Cerebellar cortex (tissue), 1 donor: ENCODE measurements around the gene TIRAP.

Source experiments
- DNase-seq: peaks from one replicate; pipeline ENCODE4 v3.0.0-alpha.2; 2015; ENCODE audit warnings: low spot score

The TIRAP gene

DNA sequence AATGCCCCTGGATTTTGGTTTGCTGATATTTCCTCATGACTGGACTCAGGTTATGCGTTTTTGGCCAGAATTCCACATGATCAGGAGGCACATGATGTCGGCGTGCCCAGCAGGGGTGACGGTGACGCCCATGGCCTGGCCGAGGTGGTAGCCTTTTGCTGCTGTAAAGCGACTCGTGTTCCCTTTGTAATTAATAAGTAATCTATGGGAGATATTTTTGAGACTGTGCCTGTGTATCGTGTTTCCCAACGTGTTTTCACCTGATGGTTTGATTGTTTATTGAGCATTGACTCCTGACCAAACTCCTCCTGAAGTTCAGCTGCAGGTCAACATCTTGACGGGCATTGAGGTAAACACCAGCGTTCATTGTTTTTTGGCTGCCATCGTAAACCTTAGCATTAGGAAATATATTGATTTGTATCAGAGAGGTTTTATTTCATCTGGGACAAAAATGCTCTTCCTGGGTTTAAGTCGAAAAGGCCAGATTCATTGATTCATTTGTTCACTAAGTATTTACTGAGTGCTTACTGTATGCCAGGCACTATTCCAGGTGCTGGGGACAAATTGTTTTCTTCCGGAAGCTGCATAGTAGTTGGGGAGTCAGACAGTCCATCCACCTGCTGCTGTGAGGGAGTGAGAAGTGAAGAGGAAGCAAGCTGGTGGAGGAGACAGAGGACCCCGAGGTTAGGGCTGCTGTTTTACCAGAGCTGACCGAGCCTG lies 44.5 kb downstream of the TIRAP start:
- DNase-seq = no peak

DNA sequence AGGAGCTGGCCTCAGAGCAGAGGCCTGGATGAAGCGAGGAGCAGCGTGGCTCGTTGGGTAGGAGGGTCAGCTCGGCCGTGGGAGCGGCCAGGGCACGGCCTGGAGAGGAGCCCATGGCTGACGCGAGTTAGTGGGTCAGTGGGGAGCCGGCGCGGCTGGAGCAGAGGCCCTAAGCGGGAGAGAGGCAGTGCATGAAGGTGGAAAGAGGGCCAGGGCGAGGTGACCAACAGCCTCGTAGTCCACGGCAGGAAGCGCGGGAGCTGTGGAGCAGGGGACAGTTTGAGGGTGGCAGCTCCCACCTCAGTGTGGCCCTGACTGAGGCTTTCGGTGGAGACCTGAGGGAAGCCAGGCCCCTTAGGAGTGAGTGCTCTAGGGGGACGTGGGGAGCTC lies 45.1 kb downstream of the TIRAP start:
- DNase-seq = no peak

DNA sequence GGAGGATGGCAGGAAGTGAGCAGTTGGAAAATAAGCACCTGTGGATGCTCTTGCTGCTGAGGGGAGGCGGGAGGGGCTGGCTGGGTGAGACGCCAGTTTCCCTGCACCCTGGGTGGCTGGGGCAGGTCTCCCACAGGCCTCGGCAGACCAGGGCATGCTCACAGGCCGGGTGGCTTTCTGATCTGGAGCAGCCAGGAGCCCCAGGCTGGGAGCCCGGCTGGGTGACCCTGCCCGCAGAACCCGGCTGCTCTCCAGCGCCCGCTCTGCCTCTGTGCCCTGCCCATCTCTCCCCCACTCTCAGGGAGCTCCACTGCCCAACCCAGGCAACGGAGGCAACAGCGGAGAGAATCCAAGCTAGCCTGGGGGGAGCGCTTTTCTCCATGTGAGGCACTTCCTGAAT lies 45.6 kb downstream of the TIRAP start:
- no peak for DNase-seq

- DNase-seq = no peak
Observed at GRCh38 chr11:126328938-126329643, 46.2 kb downstream of the TIRAP start.

- no peak for DNase-seq
Observed at GRCh38 chr11:126329644-126330211, 46.8 kb downstream of the TIRAP start.

GRCh38 chr11:126331286-126331685 lies 48.4 kb downstream of the TIRAP start:
- DNase-seq = no peak

DNA sequence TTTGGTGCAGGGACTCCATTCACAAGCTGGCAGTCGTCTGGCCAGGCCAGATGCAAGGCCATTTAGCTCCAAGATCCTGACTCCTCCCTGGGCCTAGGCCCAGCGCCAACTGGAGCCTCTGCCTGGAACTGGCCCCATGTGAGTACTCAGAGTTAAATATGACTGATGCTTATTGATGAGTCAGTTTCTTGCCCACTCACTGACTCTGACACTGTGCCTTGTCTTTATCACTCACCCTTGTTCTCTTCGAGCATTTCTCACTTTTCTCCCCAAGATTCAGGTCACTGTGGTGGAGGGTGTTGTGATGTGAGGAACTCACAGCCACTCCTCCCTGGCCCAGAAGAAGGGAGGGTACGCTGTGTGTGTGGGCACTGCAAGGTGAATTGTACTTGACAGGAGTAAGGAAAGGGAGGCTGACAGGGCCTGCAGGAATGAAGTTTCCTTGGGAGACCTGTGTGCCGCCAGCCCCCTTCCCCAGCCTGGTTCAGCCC lies 49.4 kb downstream of the TIRAP start:
- no peak for DNase-seq

GRCh38 chr11:126333142-126333541 lies 50.2 kb downstream of the TIRAP start:
- no peak for DNase-seq

DNA sequence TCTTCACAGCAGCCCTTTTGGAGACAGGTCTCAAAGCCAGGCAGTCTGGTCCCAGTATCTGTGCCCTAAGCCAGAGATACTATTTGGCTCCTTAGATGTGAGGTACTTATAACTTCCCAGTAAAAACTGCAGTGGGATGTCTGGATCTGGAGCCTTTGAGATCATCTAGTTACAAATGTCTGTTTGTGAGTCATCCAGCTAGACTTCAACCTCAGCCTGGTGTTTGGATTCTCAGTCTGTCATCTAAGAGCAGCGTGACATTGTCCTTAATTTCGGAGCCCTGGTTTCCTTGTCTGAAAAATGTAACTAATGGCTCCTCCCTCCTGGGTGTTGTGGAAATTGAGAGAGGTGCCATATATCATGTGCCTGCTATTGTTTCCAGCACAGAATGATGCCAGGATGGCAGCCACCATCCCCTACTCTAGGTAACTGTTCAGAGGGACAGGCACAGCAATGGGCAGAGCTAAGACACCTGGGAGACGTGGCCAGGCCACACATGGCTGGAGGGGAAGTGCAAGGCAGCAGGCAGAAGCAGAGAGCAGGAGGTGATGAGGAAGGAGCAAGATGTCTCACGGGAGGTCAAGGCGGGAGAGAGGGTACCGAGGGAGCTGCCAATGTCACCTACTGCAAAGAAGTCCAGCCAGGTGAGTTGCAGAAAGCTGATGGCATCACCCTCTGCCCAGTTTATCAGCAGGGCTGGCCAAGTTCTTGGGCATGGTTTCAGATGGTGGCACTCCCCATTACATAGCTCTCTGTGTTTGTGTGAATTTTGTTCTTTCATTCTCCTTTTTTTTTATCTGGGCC lies 52.0 kb downstream of the TIRAP start:
- DNase-seq = no peak

DNA sequence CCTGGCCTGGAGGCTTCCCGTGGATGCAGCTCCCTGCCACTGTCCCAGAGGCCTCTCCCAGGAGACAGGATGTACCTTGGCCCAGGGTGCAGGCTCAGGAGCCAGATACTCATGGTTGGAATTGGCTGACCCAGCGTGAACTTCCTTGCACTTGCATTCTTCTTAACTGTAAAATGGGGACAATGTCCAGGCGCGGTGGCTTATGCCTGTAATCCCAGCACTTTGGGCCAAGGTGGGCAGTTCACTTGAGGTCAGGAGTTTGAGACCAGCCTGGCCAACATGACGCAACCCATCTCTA lies 52.5 kb downstream of the TIRAP start:
- DNase-seq = no peak

DNA sequence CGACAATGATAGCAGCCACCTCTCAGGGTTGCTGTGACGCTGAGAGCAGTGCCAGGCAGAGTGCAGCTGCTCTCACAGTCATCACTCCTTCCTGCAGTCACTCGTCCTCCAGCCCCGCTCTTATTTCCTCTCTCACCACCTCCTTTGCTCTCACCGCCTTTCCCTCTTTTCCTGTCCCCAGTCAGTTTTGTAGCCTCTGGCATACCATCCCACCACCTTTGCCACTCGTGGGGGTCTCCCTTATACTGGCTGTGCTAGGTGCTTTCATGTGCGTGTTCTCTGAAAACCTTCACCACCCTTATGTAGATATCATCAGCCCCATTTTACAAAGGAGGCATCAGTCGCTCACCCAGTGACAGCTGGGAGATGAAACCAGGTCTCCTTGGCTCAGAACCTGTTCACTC lies 53.2 kb downstream of the TIRAP start:
- no peak for DNase-seq

DNA sequence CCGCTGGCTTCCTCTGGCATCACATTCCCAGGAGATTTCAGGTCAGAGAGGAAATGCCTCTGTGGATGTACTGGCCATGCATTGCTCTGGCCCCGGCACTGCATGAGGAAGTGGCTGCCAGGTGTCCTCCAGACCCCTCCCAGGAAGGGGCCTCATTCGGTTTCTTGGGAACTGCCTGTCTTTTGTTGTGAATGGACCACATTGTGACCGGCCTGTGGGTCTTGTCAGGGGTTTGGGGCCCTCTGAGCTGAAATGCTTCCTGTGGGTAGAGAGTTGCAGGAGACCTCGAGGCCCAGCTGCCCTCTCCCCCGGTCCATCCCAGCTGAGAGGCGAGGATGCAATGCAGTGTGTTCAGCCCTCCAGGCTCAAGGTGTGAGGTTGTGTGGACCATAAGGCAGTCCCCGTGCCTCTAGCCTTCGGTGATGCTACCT lies 53.8 kb downstream of the TIRAP start:
- DNase-seq = no peak

DNA sequence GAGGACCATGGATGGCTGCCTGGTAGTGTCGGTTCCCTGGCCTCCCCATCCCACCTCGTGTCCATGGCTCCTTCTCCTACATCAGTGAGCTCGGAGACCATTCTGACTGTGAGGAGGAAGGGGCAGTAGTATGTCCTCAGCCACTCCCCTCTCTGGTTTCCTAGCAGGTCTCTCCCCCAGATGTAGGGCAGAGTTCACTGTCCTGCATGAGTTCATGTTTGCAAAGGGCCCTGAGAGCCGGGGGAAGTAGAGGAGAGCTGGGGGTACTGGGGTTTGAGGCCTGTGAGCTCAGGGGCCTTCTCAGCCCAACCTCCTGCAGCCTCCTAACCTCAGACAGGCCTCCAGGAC lies 54.2 kb downstream of the TIRAP start:
- no peak for DNase-seq

GRCh38 chr11:126337474-126338241 lies 54.8 kb downstream of the TIRAP start:
- DNase-seq = no peak

DNA sequence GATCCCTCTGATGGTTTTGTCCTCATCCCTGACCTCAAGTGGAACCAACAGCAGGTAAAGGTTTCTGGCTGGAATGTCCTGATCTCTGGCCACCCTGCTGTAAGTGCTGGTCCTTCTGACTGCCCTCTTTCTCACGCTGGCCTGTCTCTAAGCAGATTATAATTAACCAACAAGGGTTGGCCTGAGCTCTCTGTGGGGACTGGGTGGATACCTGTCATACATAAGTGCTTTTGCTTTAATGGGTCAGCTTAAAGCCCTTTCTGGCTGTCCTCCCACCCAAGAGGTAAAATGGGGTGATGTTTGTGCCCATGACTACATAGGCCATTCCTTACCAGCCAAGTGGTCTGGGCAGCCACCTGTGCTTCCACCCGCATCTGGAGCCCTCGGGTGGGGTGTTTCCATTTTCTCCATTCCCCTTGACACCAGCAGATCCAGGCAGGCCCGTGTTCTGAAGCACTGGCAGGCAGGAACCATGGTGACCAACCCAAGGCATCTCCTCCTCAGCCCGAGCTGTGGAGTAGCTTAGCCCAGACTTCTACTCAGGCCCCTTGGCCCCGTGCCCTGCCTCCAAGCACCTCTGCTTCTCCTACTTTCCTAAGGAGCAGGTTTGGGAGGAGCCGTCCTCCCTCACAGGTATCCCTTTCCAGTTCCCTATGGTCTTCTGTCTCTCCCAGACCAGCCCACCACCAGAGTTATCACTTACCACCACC lies 55.6 kb downstream of the TIRAP start:
- no peak for DNase-seq

GRCh38 chr11:126339073-126339862 lies 56.4 kb downstream of the TIRAP start:
- DNase-seq = no peak

- no peak for DNase-seq
Observed at GRCh38 chr11:126339863-126340434, 57.1 kb downstream of the TIRAP start.

DNA sequence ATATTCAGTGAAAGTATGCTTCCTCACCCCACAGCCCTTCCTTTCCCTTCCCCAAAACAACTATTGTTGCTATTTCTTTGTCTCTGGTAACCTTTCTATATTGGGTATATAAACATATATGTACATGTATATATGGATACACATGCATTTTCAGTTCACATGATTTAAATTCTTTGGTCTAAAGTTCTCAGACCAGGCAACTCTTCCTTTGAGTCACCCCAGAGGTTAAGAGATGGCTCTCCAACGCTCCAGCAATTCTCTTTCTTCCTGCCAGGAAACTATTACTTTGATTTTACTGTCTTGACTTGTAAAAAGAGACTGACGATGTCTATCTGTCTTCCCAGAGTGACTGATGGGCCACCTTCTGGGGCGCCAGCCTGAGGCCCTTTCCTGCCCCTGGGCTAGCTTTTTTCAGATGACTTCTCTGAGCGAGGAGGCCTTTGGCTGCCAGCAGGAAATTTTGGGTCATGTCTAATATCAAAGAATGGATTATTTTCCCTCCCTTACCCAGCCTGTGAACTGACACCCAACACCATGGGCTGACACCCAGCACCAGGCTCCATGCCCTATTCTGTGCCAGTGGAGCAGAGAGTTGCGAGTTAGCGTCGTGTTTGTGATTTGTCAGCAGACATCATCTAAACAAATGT lies 58.2 kb downstream of the TIRAP start:
- DNase-seq = no peak

- no peak for DNase-seq
Observed at GRCh38 chr11:126341760-126342161, 58.9 kb downstream of the TIRAP start.

DNA sequence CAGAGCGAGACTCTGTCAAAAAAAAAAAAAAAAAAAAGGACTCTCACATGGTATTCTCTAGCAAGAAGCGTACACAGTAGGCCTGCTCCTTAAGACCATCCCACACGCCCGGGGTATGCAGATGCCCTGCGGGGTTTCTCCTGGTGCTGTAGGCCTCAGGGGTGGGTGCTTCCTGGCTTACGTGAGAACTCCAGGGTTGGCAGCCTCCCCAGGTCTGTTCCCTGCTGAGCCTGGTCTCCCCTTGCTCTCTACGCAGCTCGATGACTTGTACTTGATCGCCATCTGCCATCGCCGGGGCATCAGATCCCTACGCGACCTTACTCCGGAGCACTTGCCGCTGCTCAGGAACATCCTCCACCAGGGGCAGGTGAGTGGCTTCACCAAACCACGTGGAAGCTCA lies 60.2 kb downstream of the TIRAP start:
- no peak for DNase-seq
